NCI-H2107 treated with DMSO at 0.1 percent for 48 hours (cell line): ENCODE measurements around the gene GAL3ST2.

Experiments
- DNase-seq: peaks from one replicate; lab custom pipeline; 2025; ENCODE audit not compliant: unreplicated experiment; lab: John Stamatoyannopoulos, UW

Gene GAL3ST2

GRCh38 chr2:241842620-241843211 lies 66.1 kb downstream of the GAL3ST2 start:
- no peak for DNase-seq

- DNase-seq: no peak
Measured at GRCh38 chr2:241843321-241844065, 66.9 kb downstream of the GAL3ST2 start.

GRCh38 chr2:241844066-241844728 lies 67.6 kb downstream of the GAL3ST2 start:
- no peak for DNase-seq

- DNase-seq: no peak
Measured at GRCh38 chr2:241844831-241845578, 68.4 kb downstream of the GAL3ST2 start.

- DNase-seq: no peak
Measured at GRCh38 chr2:241846406-241846805, 69.8 kb downstream of the GAL3ST2 start.

- DNase-seq: no peak
Measured at GRCh38 chr2:241848761-241849615, 72.4 kb downstream of the GAL3ST2 start.

GRCh38 chr2:241849616-241850543 lies 73.3 kb downstream of the GAL3ST2 start:
- DNase-seq: no peak

- DNase-seq: no peak
Measured at GRCh38 chr2:241850544-241851324, 74.1 kb downstream of the GAL3ST2 start.

- no peak for DNase-seq
Measured at GRCh38 chr2:241851325-241852115, 74.9 kb downstream of the GAL3ST2 start.

GRCh38 chr2:241852116-241852980 lies 75.7 kb downstream of the GAL3ST2 start:
- no peak for DNase-seq

- no peak for DNase-seq
Measured at GRCh38 chr2:241852981-241853631, 76.5 kb downstream of the GAL3ST2 start.
